Endothelial cell of umbilical vein (primary cell): ENCODE measurements around the gene ZBTB43. TPM values are rescaled to one million over a fixed set of nuclear protein-coding genes. Genes with fewer than 3 reads are reported as not detected.

ENCODE experiments used
- BruUV-seq: library from RNA; stranded (reverse); fragments of 400-500 nt; replicated peaks from 2 replicates; lab custom pipeline; 2021; lab: Mats Ljungman, UMichigan
- CTCF ChIA-PET: fragments of 300-600, 350-600 bp; sonication (Branson Sonifier 250); formaldehyde crosslinking; loops from one replicate; lab custom pipeline; 2021; ENCODE audit warnings: antibody characterized with exemption, inconsistent platforms; lab: Charles Lee
- POLR2A ChIA-PET: fragments of 300-600, 350-600 bp; sonication (Branson Sonifier 250); formaldehyde crosslinking; loops from one replicate; lab custom pipeline; 2021; ENCODE audit warnings: antibody characterized with exemption, inconsistent platforms; lab: Charles Lee
- DNase-seq: peaks from one replicate; pipeline ENCODE4 v3.0.0-alpha.2; 2011; ENCODE audit warnings: low read depth, low spot score
- FAIRE-seq: peaks from 2 replicates; lab custom pipeline; 2011; peaks lifted over from hg19 to GRCh38; lab: Jason Lieb, UNC
- H2AFZ ChIP-seq: 2 replicates; pipeline ENCODE4 v1.6.0; 2012; ENCODE audit warnings: low read depth, low read length, control low read depth, inconsistent platforms
- H3K27ac ChIP-seq: 2 replicates; pipeline ENCODE4 v1.5.1; 2011; ENCODE audit warnings: low read depth, mild to moderate bottlenecking, control low read depth, low read length, moderate library complexity; ENCODE audit not compliant: insufficient read depth
- H3K27me3 ChIP-seq, 2 experiments: 2 replicates each; pipeline versions ENCODE4 v1.6.0 to v1.6.1; 2011; ENCODE audit warnings: low read length in 2 of 2, mixed read lengths in 1 of 2; ENCODE audit not compliant: control insufficient read depth in 2 of 2, insufficient read depth in 2 of 2
- H3K36me3 ChIP-seq, 2 experiments: 2 replicates in 1 of 2; 3 replicates in 1 of 2; pipeline ENCODE4 v1.5.1; 2011; ENCODE audit warnings: low read length in 2 of 2, mild to moderate bottlenecking in 1 of 2, moderate library complexity in 1 of 2; ENCODE audit not compliant: control insufficient read depth in 2 of 2, insufficient read depth in 2 of 2; ENCODE audit errors: extremely low read depth in 1 of 2
- H3K4me1 ChIP-seq: 3 replicates; pipeline ENCODE4 v1.5.1; 2011; ENCODE audit warnings: mild to moderate bottlenecking, low read length; ENCODE audit not compliant: control insufficient read depth, insufficient read depth; ENCODE audit errors: extremely low read depth
- H3K4me2 ChIP-seq: 2 replicates; pipeline ENCODE4 v1.6.1; 2011; ENCODE audit warnings: low read length, control low read depth, mixed read lengths; ENCODE audit not compliant: insufficient read depth
- H3K4me3 ChIP-seq, 3 experiments: fragments of 200-600 bp in 1 of 3; sonication (generic), shearing (Covaris generic) in 1 of 3; replicated peaks in 1 of 3; 2 replicates each; pipeline ENCODE4 v1.5.1; 2011 to 2016; ENCODE audit warnings: control low read depth in 3 of 3, low read length in 3 of 3, mild to moderate bottlenecking in 2 of 3, inconsistent platforms in 1 of 3, low read depth in 1 of 3, moderate library complexity in 1 of 3; ENCODE audit not compliant: insufficient read depth in 1 of 3
- H3K79me2 ChIP-seq: 2 replicates; pipeline ENCODE4 v1.6.0; 2012; ENCODE audit warnings: low read length, inconsistent platforms; ENCODE audit not compliant: control insufficient read depth, insufficient read depth
- H3K9ac ChIP-seq: replicated peaks from 2 replicates; pipeline ENCODE3; 2011; ENCODE audit warnings: low read length, control low read depth; ENCODE audit not compliant: insufficient read depth; ENCODE audit errors: extremely low read depth
- H3K9me1 ChIP-seq: replicated peaks from 3 replicates; pipeline ENCODE4 v1.6.0; 2011; ENCODE audit warnings: mild to moderate bottlenecking, low read length; ENCODE audit not compliant: control insufficient read depth, insufficient read depth; ENCODE audit errors: extremely low read depth
- H3K9me3 ChIP-seq: replicated peaks from 2 replicates; pipeline ENCODE4 v1.5.1; 2012; ENCODE audit warnings: low read length, inconsistent platforms; ENCODE audit not compliant: control insufficient read depth, insufficient read depth
- H4K20me1 ChIP-seq: replicated peaks from 2 replicates; pipeline ENCODE3; 2011; ENCODE audit warnings: mild to moderate bottlenecking, low read length; ENCODE audit not compliant: control insufficient read depth, insufficient read depth; ENCODE audit errors: extremely low read depth
- FOS ChIP-seq: IDR thresholded peaks from 2 replicates; pipeline ENCODE4 v1.6.1; 2011; ENCODE audit warnings: mild to moderate bottlenecking, low read length, moderate library complexity, borderline replicate concordance; ENCODE audit not compliant: insufficient read depth
- JUN ChIP-seq: IDR thresholded peaks from 2 replicates; pipeline ENCODE4 v1.6.1; 2011; ENCODE audit warnings: borderline replicate concordance, low read depth; ENCODE audit not compliant: insufficient read length, insufficient read depth
- POLR2AphosphoS5 ChIP-seq: IDR thresholded peaks from 2 replicates; pipeline ENCODE4 v1.6.1; 2012; ENCODE audit warnings: low read depth, mild to moderate bottlenecking, control low read depth, low read length, moderate library complexity; ENCODE audit not compliant: insufficient read depth
- dilution Hi-C: fragments of 300-500 bp; cut with MboI; formaldehyde crosslinking; loops from one replicate; pipeline ENCODE4 v1.15.0; 2019; ENCODE audit warnings: low sequenced_read_pairs; ENCODE audit not compliant: extremely low pct_ligation_motif_present
- intact Hi-C: fragments of 100-400 bp; cut with micrococcal nuclease; formaldehyde crosslinking; loops from one replicate; pipeline ENCODE4 v1.10.0; 2022
- polyA plus RNA-seq, 4 experiments: library from polyadenylated mRNA; depleted of rRNA in 3 of 4; stranded (reverse) in 3 of 4; unstranded in 1 of 4; fragments of >200 nt; gene quantifications; 2 replicates each; pipeline versions ENCODE4 v1.2.1 to v1.2.3, GENCODE V29; 2011 to 2012; ENCODE audit warnings: missing spikeins in 1 of 4
- total RNA-seq: library from RNA; stranded (reverse); gene quantifications from 2 replicates; pipeline ENCODE4 v1.2.3, GENCODE V29; 2021
- TF ChIP-seq, protein P1 (sequence below): IDR thresholded peaks from 2 replicates; pipeline ENCODE4 v1.6.1; 2011; ENCODE audit not compliant: insufficient read depth, insufficient read length
- TF ChIP-seq, protein P2 (sequence below), 2 donors: IDR thresholded peaks; 1 replicate in 1 of 2; 2 replicates in 1 of 2; pipeline ENCODE4 v1.5.1; 2011; ENCODE audit warnings: low read length in 2 of 2, mild to moderate bottlenecking in 2 of 2, moderate library complexity in 2 of 2, control low read depth in 1 of 2, inconsistent platforms in 1 of 2, low read depth in 1 of 2; ENCODE audit not compliant: insufficient read depth in 1 of 2; ENCODE audit errors: extremely low read depth in 1 of 2

ZBTB43 gene
- total and polyA plus RNA-seq, 2 donors (not counting 3 experiments of a cell fraction or from before 2014, with no cell fraction given) = 3.2 to 9.0 TPM

DNA sequence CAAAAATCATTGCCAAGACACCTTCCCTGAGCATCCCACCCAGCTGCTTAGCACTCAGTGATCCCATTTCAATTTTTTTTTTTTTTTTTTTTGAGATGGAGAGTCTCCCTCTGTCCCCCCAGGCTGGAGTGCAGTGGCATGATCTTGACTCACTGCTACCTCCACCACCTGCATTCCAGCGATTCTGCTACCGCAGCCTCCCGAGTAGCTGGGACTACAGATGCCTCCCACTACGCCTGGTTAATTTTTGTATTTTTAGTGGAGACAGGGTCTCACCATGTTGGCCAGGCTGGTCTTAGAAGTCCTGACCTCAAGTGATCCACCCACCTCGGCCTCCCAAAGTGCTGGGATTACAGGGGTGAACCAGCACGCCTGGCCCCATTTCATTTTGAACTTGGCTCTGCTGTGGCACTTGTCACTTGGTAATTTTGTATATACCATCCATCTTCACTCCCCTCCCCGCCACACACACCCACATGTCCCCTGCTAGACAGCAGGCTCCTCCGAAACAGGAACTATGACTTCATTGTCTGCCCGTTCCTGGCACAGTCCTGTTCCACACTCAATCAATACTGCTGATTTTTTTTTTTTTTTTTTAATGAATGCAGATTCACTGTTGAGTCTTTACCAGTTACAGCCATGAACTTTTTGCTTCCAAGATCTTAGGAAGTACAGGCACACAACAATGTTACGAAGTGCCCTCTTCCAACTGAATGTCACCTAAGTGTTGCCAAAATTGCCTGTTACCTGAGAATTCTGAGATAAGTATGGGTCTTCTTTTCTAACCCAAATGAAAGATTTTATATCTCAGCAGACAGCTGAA is 38.3 kb downstream of the ZBTB43 start:
- ChIA-PET POLR2A (no interaction called here), CTCF (interaction anchor here (2.0 kb wide), 1 partner anchor 16 kb away, joined by 7 read pairs; the partner anchor contains the start of gene ZBTB34)
- TF ChIP-seq JUN (no peak), FOS (no peak), POLR2AphosphoS5 (no peak)
- TF ChIP-seq, protein P1, sequence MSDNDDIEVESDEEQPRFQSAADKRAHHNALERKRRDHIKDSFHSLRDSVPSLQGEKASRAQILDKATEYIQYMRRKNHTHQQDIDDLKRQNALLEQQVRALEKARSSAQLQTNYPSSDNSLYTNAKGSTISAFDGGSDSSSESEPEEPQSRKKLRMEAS = no peak
- peaks cover 14% of the 10 kb centered on the region for H3K4me1 ChIP-seq
- no peaks in the 10 kb centered on the region for H3K27me3 ChIP-seq
- no peak overlapping the region for H3K9ac ChIP-seq
- no peak overlapping the region for H3K4me3 ChIP-seq
- H3K79me2 ChIP-seq = no peaks in the 10 kb centered on the region
- H3K36me3 ChIP-seq = no peaks in the 10 kb centered on the region
- peak overlapping the region; percentile 21 for H3K4me2 ChIP-seq
- H4K20me1 ChIP-seq = no peaks in the 10 kb centered on the region
- no peak overlapping the region for H2AFZ ChIP-seq
- FAIRE-seq (peak; percentile 48), DNase-seq (peak; percentile 33)
- intact Hi-C loops = no loop called here
- H3K9me1 ChIP-seq = no peaks in the 10 kb centered on the region
- dilution Hi-C loops = no loop called here
- H3K9me3 ChIP-seq = no peaks in the 10 kb centered on the region
- no peak overlapping the region for H3K27ac ChIP-seq
- no TSS peak for BruUV-seq

DNA sequence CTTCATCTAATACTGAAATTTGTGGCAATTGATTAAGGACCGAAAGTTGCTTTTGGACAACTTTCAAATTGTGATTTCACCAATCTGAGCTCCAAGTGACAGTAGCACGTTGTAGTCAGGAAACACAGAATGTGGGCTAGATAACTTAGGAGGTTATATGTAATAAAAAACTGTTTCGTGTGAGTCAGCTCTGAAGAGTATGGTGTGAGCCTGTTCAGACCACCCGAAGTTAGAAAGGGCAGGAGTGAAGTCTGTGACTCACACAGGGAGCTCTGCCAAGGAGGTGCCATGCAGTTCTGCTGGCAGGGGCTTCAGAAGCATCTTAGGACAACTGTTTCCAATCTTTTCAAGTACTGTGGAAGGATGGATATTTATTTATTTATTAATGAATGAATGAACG is 39.2 kb downstream of the ZBTB43 start:
- H3K4me2 ChIP-seq = peak overlapping the region; percentile 21
- no peaks in the 10 kb centered on the region for H3K79me2 ChIP-seq
- intact Hi-C loops (no loop called here), dilution Hi-C loops (no loop called here)
- no peak overlapping the region for H3K4me3 ChIP-seq
- no TSS peak for BruUV-seq
- H3K4me1 ChIP-seq = peaks cover 13% of the 10 kb centered on the region
- peak overlapping the region; percentile 43 for H3K27ac ChIP-seq
- H3K9me1 ChIP-seq = no peaks in the 10 kb centered on the region
- no peaks in the 10 kb centered on the region for H3K9me3 ChIP-seq
- H3K9ac ChIP-seq = peak overlapping the region; percentile 18
- no peaks in the 10 kb centered on the region for H3K27me3 ChIP-seq
- CTCF ChIA-PET = interaction anchor here (2.0 to 2.1 kb wide), 2 partner anchors 11 to 16 kb away, joined by 7 to 8 read pairs; partner anchors contain the start of gene ZBTB34
- no peaks in the 10 kb centered on the region for H4K20me1 ChIP-seq
- H3K36me3 ChIP-seq = no peaks in the 10 kb centered on the region
- H2AFZ ChIP-seq = no peak overlapping the region
- peak; percentile 74 for DNase-seq
- POLR2A ChIA-PET = interaction anchor here (0.6 kb wide), 1 partner anchor 16 kb away, joined by 3 read pairs; no protein-coding TSS in a partner anchor
- FAIRE-seq = peak; percentile 84
- TF ChIP-seq JUN = peak; percentile 37
- peak; percentile 73 for TF ChIP-seq FOS
- TF ChIP-seq, protein P2, sequence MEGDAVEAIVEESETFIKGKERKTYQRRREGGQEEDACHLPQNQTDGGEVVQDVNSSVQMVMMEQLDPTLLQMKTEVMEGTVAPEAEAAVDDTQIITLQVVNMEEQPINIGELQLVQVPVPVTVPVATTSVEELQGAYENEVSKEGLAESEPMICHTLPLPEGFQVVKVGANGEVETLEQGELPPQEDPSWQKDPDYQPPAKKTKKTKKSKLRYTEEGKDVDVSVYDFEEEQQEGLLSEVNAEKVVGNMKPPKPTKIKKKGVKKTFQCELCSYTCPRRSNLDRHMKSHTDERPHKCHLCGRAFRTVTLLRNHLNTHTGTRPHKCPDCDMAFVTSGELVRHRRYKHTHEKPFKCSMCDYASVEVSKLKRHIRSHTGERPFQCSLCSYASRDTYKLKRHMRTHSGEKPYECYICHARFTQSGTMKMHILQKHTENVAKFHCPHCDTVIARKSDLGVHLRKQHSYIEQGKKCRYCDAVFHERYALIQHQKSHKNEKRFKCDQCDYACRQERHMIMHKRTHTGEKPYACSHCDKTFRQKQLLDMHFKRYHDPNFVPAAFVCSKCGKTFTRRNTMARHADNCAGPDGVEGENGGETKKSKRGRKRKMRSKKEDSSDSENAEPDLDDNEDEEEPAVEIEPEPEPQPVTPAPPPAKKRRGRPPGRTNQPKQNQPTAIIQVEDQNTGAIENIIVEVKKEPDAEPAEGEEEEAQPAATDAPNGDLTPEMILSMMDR (IDR thresholded peaks at IDR 0.05; ENCODE audit: extremely low read depth in 1 of 2, insufficient read depth in 1 of 2, low read depth in 1 of 2, low read length in 2 of 2) = no peak
